GM19035 (cell line): ENCODE results near the gene ADCY6.

Experiments used
- ATAC-seq: cut with Tn5 transposase; IDR thresholded peaks from one replicate; pipeline ENCODE4 v1.9.1; 2021; ENCODE audit not compliant: unreplicated experiment

Gene ADCY6

GRCh38 chr12:48786591-48787544 is 2.0 kb downstream of the ADCY6 start:
- ATAC-seq, result no peak

GRCh38 chr12:48783432-48783831 is 5.5 kb downstream of the ADCY6 start:
- ATAC-seq, result no peak

- no peak for ATAC-seq
Measured at GRCh38 chr12:48782457-48783395, 6.2 kb downstream of the ADCY6 start.

- ATAC-seq, result no peak
Measured at GRCh38 chr12:48781750-48782456, 7.0 kb downstream of the ADCY6 start.

- no peak for ATAC-seq
Measured at GRCh38 chr12:48780381-48781025, 8.4 kb downstream of the ADCY6 start.

GRCh38 chr12:48779869-48780268 is 9.0 kb downstream of the ADCY6 start:
- no peak for ATAC-seq

- ATAC-seq, result no peak
Measured at GRCh38 chr12:48777501-48778400, 11.1 kb downstream of the ADCY6 start.

GRCh38 chr12:48776956-48777355 is 11.9 kb downstream of the ADCY6 start:
- ATAC-seq, result no peak

- ATAC-seq, result no peak
Measured at GRCh38 chr12:48775991-48776649, 12.8 kb downstream of the ADCY6 start.

GRCh38 chr12:48775299-48775698 is 13.6 kb downstream of the ADCY6 start:
- no peak for ATAC-seq

- ATAC-seq, result no peak
Measured at GRCh38 chr12:48774516-48774915, 14.4 kb downstream of the ADCY6 start.

- no peak for ATAC-seq
Measured at GRCh38 chr12:48773686-48774085, 15.2 kb downstream of the ADCY6 start.

- ATAC-seq, result no peak
Measured at GRCh38 chr12:48771588-48772112, 17.2 kb downstream of the ADCY6 start.

- no peak for ATAC-seq
Measured at GRCh38 chr12:48770756-48771155, 18.1 kb downstream of the ADCY6 start.

- no peak for ATAC-seq
Measured at GRCh38 chr12:48768736-48769135, 20.2 kb downstream of the ADCY6 start.

- no peak for ATAC-seq
Measured at GRCh38 chr12:48768147-48768546, 20.7 kb downstream of the ADCY6 start.

GRCh38 chr12:48767521-48767920 is 21.4 kb downstream of the ADCY6 start:
- no peak for ATAC-seq

GRCh38 chr12:48767047-48767446 is 21.8 kb downstream of the ADCY6 start:
- ATAC-seq, result no peak

GRCh38 chr12:48765753-48766162 is 23.1 kb downstream of the ADCY6 start:
- ATAC-seq, result no peak
